Inflammatory macrophage treated with lipopolysaccharide for 1 hour (primary cell): ENCODE results near the gene MAMLD1.
A peak's percentile ranks its signal among the peaks of the same experiment; 100 is the strongest.

Experiments used
- DNase-seq, 2 donors: peaks; one replicate each; pipeline ENCODE4 v3.0.0-alpha.2; 2020 to 2022

MAMLD1 gene

GRCh38 chrX:150408007-150408406, 44.9 kb downstream of the MAMLD1 start:
- no peak for DNase-seq

DNA sequence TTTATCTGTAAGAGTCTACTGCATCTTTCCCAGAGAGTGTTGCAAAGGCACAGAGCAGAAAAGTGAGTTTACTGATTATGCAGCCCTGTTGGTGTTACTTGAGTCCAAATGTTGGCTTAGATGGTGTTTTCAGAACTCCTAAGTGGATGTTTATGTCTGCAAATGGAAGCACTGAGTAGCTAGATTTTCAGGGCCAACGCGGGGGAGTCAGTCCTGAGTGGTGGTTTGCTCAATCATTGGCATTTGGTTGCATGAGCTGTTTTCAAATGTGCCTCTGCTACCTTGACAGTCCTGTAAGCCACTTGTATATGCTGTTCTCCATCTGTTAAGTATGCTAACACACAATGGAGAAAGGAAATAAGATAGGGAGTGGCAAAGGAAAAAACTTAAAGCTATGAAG, 45.4 kb downstream of the MAMLD1 start:
- DNase-seq: no peak

DNA sequence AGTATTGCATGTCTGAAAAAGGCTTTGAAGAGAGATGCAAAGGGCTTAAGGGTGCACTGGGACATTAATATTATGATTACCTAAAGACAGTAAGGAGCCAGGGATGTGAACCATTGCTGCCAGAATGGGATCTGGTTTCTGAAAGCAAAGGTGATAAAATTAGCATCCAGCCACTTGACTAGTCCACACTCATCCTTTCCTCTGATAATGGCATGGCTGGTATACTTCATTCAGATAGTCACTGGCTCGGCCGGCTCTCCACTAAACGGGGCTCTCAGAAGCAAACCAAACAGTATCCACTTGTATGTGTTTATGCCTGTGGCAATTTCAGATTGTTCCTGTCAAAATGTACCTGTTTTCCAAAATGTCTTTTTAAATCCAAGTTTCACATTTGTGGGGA, 46.4 kb downstream of the MAMLD1 start:
- DNase-seq: no peak

DNA sequence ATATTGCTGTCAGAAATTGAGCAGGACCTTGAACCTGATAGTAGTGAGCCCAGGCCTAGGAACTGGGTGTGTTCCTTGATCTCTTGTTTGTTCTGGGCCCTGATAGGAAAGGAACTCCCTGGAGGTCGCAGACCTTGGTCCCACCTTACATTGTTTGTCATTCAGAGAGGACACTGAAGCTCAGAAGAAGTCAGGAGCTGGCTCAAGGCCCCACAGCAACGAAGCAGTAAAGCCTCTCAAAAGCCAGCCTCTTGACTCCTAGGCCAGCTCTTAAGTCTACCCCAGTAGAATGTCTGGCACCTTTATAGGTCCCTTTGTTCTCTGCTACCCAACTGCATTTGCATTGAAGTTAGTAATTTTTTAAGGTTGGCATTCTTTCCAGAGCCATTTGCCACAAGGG, 46.8 kb downstream of the MAMLD1 start:
- DNase-seq: no peak

DNA sequence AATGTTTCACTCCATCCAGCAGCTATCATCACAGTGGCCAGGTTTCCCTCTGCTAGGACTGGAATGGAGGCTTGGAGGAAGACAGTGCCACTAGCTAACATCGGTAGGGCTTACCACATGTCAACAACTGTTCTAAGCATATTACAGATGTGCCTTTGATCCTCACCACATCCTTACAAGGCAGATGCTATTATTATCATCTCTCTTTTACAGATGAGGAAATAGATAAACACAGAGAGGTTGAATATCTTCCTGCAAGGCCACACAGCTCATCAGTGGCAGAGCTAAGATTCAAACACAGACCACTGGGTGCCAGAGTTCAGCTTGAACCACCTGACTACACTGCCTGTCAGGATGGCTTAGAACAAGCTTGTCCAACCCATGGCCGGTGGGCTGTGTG, 47.4 kb downstream of the MAMLD1 start:
- DNase-seq: no peak

GRCh38 chrX:150411656-150412055, 48.5 kb downstream of the MAMLD1 start:
- no peak for DNase-seq

DNA sequence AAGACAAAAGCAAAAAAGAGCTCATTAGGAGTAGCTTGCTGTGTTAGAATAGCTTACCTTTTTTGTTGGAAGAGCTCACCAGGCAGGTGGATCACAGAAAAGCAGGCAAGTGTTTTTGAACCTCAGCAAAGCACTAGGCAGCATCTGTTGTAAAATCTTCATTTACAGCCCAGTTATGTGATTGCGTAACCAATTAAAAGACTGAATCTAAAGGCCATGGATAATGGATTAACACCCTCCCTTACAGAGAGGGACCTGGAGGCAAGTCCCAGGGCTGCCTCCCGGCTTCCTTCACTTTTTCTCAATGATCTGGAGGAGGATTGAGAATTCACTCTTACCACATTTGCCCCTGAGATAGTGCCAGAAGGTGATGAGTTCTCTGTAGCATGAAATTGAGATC, 51.1 kb downstream of the MAMLD1 start:
- no peak for DNase-seq

GRCh38 chrX:150416469-150416868, 53.4 kb downstream of the MAMLD1 start:
- no peak for DNase-seq

- DNase-seq: no peak
Observed at GRCh38 chrX:150421816-150422215, 58.7 kb downstream of the MAMLD1 start.

DNA sequence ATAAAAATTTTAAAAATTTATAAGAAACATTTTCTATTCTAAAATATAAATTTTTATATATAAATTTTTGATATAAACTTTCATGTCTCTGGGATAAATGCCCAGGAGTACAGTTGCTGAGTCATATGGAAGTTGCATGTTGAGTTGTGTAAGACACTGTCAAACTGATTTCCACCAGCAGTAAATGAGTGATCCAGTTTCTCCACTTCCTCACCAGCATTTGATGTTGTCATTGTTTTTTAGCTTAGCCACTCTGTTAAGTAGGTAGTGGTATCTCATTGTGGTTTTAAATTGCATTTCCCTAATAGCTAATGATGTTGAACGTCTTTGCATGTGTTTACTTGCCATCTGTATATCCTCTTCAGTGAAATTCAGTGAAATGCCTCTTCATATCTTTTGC, 66.5 kb downstream of the MAMLD1 start:
- peak; percentile 67 to 84 for DNase-seq

DNA sequence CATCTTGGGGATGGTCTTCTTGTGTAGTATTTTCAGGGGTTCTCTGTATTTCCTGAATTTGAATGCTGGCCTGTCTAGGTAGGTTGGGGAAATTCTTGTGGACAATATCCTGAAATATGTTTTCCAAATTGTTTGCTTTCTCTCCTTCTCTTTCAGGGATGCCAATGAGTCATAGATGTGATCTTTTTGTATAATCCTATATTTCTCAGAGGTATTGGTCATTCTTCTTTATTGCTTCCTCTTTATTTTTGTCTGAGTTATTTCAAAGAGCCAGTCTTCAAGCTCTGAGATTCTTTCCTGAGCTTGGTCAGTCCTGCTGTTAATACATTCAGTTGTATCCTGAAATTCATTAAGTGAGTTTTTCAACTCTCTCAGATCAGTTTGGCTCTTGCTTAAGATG, 73.1 kb downstream of the MAMLD1 start:
- peak; percentile 16 to 35 for DNase-seq

DNA sequence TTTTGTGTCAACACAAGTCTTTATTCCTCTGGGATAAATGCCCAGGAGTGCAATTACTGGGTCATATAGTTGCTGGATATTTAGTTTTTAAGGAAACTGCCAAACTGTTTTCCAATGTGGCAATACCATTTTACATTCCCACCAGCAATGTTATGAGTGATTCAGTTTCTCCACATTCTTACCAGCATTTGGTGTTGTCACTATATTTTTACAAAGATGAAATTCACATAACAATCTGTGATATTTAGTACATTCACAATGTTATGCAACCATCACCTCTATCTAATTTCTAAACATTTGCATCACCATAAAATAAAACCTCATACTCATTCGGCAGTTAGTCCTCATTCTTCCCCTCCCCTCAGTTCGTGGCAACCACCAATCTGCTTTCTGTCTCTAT, 75.0 kb downstream of the MAMLD1 start:
- DNase-seq: no peak

DNA sequence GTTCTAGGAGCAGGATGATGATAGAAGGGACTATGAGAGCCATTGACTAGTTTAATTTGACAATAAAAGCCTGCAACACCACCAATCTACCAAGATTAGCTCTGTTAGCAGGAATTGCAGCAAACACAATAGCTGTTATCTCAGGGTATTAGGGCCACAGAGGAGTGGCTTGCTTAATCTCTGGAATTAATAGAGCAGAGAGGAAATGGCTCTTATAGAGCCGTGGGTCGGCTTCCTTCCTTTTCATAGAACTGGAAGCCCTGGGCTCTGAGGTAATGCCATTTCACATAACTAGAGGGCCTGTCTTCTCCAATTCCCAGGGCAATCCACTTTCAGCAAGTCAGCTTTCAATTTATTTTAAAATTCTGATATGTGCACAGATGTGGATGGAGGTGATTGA, 83.0 kb downstream of the MAMLD1 start:
- peak; percentile 59 to 76 for DNase-seq

GRCh38 chrX:150446995-150447394, 83.9 kb downstream of the MAMLD1 start:
- no peak for DNase-seq

- no peak for DNase-seq
Observed at GRCh38 chrX:150449313-150449712, 86.2 kb downstream of the MAMLD1 start.

DNA sequence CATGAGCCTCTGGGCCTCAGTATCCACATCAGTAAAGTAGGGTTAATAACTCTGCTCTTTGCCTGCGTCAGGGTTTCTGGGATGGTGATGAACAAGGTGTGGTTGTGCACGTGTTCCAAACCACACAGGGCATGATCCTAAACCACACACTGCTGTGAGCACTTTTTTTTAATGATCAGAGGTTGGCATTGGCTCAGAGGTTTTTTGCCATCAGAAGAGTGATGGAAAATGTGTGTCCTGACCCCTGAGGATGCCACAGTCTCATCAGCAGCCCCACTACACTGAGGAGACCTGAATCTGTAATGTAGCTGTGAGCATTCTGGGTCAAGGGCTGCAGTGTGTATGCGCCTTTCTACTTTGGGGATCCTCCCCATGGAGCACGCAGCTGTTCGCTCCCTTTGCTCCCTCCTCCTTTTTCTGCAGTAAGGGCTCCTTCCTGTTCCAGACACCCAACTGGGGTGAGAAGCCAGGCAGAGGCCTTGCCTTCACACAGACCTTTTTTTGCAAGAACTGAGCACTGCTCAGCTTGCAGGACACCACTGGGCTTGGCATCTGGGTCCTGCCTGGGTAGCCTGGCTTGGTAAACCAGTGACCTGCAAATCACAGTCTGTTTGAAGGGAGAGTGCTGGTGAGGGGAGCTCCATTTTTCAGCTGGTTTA, 87.5 kb downstream of the MAMLD1 start:
- DNase-seq: no peak

DNA sequence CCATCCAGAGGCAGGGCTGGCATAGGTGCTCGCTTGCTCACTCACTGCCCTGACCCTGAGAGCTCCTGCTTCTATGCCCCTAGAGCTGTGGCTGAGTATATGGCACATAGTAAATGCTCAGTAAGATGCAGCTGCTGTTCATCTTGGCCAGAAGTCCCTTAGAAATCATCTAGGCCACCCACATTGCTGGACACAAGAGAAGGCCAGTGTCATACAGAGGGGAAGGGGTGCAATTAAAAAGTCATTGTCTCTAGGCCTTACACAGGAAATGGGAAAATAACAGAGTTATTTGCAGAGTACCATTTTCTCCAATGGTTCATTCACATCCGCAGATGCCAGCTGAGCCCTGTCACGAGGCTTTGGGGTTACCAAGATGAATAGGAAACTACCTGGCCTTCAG, 88.8 kb downstream of the MAMLD1 start:
- DNase-seq: no peak

- DNase-seq: no peak
Observed at GRCh38 chrX:150454083-150454482, 91.0 kb downstream of the MAMLD1 start.

DNA sequence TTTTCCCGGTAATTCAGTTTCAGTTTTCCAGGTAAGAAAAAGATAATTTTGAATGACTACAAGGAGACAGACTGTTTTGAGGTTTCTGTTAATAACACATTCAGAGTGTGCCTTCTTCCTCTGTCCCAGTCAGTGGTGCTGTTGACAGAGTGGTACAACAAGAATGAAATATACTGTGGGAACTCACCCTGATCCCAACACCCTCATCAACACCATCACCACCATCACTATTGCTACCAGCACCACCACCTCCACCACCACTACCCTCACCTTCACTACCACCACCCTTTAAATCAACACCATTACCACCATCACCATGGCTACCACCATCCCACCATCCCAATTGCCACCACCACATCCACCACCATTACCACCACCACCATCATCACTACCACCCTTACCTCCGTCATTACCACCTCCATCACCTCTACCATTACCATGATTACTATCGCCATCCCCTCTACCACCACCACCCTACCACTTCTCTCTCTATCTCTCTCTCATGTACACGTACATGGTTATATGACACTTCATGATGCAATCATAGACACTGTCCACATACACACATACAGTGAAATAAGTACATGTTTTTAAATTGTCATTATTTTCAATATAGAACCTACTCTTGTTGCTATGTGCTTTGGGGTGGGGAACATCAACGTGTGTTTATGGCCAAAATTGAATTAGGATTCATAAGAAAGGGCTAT, 91.5 kb downstream of the MAMLD1 start:
- no peak for DNase-seq

- no peak for DNase-seq
Observed at GRCh38 chrX:150455215-150455608, 92.1 kb downstream of the MAMLD1 start.

- no peak for DNase-seq
Observed at GRCh38 chrX:150456466-150456865, 93.3 kb downstream of the MAMLD1 start.

- no peak for DNase-seq
Observed at GRCh38 chrX:150456941-150457340, 93.8 kb downstream of the MAMLD1 start.

DNA sequence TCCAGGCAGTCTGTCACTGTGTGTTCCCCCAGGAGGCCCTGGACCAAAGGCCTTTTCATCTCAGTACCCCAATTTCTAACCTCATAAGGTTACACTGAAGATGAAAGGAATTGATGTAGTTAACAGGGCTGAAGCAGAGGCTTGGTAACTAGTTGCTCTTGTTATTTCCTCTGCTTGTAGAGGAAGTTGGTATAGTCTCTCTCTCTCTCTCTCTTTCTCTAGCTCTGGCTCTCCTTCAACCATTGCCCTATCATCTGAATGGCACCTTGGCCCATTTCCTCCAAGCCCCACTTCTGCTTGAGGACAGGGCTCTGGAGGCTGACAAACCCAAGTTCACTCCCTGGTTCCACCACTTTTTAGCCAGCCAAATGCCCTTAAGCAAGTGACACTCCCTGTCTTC, 96.1 kb downstream of the MAMLD1 start:
- no peak for DNase-seq

- DNase-seq: no peak
Observed at GRCh38 chrX:150460063-150460462, 96.9 kb downstream of the MAMLD1 start.

DNA sequence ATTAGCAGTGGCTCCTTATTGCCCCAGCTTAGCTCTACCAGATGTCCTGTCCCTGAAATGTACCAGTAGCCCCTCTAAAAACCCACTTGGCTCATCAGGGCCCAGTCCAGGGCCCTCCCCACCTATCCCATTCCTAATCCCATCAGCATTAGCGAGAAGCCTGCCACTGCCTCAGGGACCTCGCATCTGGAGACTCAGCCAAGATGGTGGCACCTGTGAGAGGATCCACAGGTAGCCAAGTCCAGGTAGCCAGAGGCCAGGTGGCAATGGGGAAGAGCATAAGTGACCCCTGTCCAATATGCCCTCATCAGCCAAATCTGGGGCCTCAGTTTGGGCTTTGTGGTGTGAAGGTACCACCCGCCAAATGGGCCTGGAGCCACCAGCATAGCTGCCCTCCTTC, 97.7 kb downstream of the MAMLD1 start:
- no peak for DNase-seq
